Endothelial cell (in vitro differentiated cells): ENCODE results near the gene BSN. TPM values are rescaled to one million over a fixed set of nuclear protein-coding genes. Genes with fewer than 3 reads are reported as not detected.

Experiments used
- DNase-seq: peaks from one replicate; pipeline ENCODE4 v3.0.0; 2021; ENCODE audit warnings: low spot score
- H3K27ac Mint-ChIP-seq: one replicate; pipeline ENCODE4 v1.8.0; 2021; ENCODE audit warnings: mixed read lengths, inconsistent platforms; ENCODE audit not compliant: unreplicated experiment
- H3K27me3 Mint-ChIP-seq: one replicate; pipeline ENCODE4 v1.8.0; 2021; ENCODE audit warnings: mild to moderate bottlenecking, moderate library complexity, mixed read lengths, inconsistent platforms; ENCODE audit not compliant: unreplicated experiment
- H3K36me3 Mint-ChIP-seq: one replicate; pipeline ENCODE4 v1.8.0; 2021; ENCODE audit warnings: mild to moderate bottlenecking, low read depth, mixed read lengths, inconsistent platforms; ENCODE audit not compliant: unreplicated experiment
- H3K4me1 Mint-ChIP-seq: one replicate; pipeline ENCODE4 v1.8.0; 2021; ENCODE audit warnings: mild to moderate bottlenecking, mixed read lengths, inconsistent platforms; ENCODE audit not compliant: unreplicated experiment
- H3K4me3 Mint-ChIP-seq: one replicate; pipeline ENCODE4 v1.8.0; 2021; ENCODE audit warnings: mild to moderate bottlenecking, mixed read lengths, inconsistent platforms; ENCODE audit not compliant: unreplicated experiment
- H3K9me3 Mint-ChIP-seq: one replicate; pipeline ENCODE4 v1.8.0; 2021; ENCODE audit warnings: mixed read lengths, inconsistent platforms; ENCODE audit not compliant: unreplicated experiment
- total RNA-seq: library from RNA; stranded (reverse); fragmentation: NEBNext Ultra II Directional; extraction: Animal tissue kit (Norgen Biotek cat#: 25700); gene quantifications from one replicate; pipeline ENCODE4 v1.2.1, GENCODE V29; 2021; ENCODE audit not compliant: unreplicated experiment
- TF ChIP-seq, protein P1 (sequence below): fragments of 200-600 bp; sonication (generic); IDR thresholded peaks from one replicate; pipeline ENCODE4 v1.5.0; 2021; ENCODE audit warnings: antibody characterized with exemption; ENCODE audit not compliant: unreplicated experiment

The BSN gene
- total RNA-seq, 1 donor from 2014 or later: 2.4 TPM

DNA sequence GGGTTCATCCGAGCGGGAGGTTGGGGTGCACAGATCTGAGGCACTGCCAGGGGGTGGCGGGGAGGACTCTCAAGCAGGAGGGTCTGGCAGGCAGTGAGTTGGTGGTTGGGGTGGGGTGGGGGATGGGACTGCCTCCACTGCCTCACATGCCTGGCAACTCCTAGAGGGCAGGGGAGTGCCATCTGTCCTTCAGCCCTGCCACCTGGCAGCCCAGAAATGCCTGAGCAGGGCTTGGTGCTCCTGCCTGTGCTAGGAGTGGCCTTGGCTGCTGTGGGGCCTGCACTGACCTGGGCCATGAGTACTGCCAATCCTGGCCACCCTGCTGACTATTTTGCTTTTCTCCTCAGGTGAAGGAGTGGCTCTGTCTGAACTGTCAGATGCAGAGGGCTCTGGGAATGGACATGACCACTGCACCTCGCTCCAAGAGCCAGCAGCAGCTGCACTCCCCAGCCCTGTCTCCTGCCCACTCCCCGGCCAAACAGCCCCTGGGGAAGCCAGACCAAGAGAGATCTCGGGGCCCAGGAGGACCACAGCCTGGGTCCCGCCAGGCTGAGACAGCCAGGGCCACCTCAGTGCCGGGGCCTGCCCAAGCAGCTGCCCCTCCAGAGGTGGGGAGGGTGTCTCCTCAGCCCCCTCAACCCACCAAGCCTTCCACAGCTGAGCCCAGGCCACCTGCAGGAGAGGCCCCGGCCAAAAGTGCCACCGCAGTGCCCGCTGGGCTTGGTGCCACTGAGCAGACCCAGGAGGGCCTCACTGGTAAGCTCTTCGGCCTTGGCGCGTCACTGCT is 87.8 kb downstream of the BSN start:
- Mint-ChIP-seq H3K4me3 (no peak overlapping the region), H3K4me1 (peaks cover under 1% of the 10 kb centered on the region), H3K9me3 (no peaks in the 10 kb centered on the region), H3K36me3 (no peaks in the 10 kb centered on the region), H3K27me3 (peaks cover 5% of the 10 kb centered on the region), H3K27ac (no peak overlapping the region)
- TF ChIP-seq, protein P1, sequence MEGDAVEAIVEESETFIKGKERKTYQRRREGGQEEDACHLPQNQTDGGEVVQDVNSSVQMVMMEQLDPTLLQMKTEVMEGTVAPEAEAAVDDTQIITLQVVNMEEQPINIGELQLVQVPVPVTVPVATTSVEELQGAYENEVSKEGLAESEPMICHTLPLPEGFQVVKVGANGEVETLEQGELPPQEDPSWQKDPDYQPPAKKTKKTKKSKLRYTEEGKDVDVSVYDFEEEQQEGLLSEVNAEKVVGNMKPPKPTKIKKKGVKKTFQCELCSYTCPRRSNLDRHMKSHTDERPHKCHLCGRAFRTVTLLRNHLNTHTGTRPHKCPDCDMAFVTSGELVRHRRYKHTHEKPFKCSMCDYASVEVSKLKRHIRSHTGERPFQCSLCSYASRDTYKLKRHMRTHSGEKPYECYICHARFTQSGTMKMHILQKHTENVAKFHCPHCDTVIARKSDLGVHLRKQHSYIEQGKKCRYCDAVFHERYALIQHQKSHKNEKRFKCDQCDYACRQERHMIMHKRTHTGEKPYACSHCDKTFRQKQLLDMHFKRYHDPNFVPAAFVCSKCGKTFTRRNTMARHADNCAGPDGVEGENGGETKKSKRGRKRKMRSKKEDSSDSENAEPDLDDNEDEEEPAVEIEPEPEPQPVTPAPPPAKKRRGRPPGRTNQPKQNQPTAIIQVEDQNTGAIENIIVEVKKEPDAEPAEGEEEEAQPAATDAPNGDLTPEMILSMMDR: no peak
- DNase-seq: no peak

DNA sequence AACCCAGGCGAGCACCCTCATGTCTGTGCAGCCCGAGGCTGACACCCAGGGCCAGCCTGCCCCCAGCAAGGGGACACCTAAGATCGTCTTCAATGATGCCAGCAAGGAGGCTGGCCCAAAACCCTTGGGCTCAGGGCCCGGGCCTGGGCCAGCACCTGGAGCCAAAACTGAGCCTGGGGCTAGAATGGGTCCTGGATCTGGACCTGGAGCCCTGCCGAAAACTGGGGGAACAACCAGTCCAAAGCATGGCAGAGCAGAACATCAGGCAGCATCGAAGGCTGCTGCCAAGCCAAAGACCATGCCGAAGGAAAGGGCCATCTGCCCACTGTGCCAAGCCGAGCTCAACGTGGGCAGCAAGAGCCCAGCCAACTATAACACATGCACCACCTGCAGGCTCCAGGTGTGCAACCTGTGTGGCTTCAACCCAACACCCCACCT is 88.5 kb downstream of the BSN start:
- Mint-ChIP-seq H3K9me3 (no peaks in the 10 kb centered on the region), H3K4me3 (no peak overlapping the region), H3K27me3 (peaks cover 5% of the 10 kb centered on the region), H3K27ac (no peak overlapping the region), H3K4me1 (peaks cover 5% of the 10 kb centered on the region), H3K36me3 (no peaks in the 10 kb centered on the region)
- DNase-seq: no peak
- TF ChIP-seq, protein P1: no peak

DNA sequence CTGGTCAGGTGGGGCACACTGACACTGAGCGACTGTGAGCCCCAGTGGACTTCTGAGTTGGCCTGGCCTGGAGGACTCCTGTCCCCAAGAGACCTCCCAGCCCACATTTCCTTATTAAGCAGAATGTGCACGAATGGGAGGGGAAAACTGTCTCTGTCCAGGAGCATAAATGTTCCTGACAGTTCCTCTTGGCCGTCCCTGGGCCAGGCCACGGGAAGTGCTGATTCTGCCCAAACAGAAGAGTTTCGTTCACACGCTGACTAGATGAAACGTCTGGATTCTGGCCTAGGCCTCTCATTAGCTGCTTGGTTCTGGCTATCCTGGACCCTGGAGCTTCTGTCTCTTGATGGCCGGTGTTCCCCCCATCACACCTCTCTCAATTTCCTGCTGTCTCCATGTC is 90.4 kb downstream of the BSN start:
- Mint-ChIP-seq H3K36me3 (no peaks in the 10 kb centered on the region), H3K27ac (no peak overlapping the region), H3K4me1 (peaks cover 7% of the 10 kb centered on the region), H3K4me3 (no peak overlapping the region), H3K27me3 (peaks cover 5% of the 10 kb centered on the region), H3K9me3 (no peaks in the 10 kb centered on the region)
- DNase-seq: no peak
- TF ChIP-seq, protein P1: no peak

DNA sequence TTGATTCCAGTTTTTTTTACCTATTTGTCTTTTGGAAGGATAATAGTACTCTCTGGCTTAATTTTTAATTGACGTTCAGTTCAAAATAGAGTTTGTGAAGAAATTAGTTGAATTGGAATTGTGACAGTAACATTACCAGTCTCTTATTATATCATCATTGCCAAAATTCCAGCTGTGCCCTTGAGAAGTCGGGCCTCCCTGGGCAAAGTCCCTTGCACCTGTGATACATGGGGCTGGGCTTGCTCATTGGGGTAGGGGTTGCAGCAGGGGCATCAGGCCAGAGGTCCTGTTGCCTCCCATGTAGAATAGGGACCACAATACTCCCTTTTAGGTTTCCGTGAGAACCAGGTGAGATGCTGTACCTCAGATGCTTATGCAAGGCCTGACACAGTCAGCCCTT is 92.0 kb downstream of the BSN start:
- no peak overlapping the region for H3K27ac Mint-ChIP-seq

DNA sequence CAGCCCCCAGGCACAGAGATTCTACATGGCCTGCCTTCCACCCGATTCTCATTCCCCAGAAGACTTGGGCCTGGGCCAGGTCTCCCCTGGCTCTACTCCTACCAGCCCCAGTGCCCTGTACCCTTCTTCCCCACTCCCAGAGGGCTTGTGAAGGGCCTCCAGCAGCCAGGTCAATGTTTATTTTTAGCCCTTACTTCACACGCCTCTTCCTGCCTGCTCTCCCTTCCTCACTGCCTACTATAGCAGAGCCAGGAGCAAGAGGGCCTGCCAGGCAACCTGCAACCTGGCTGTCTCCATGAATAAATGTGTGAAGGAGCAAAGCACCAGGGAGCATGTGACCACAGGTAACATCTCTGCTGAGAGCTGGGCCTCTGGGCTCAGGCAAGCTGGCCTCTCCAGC is 93.5 kb downstream of the BSN start:
- TF ChIP-seq, protein P1: no peak
- peaks cover 7% of the 10 kb centered on the region for H3K4me1 Mint-ChIP-seq
- peaks cover 5% of the 10 kb centered on the region for H3K27me3 Mint-ChIP-seq
- no peak overlapping the region for H3K4me3 Mint-ChIP-seq
- no peaks in the 10 kb centered on the region for H3K36me3 Mint-ChIP-seq
- no peak overlapping the region for H3K27ac Mint-ChIP-seq
- H3K9me3 Mint-ChIP-seq: no peaks in the 10 kb centered on the region
- DNase-seq: no peak

More for the DNA sequence above, 92.0 kb downstream of the BSN start:
- peaks cover 5% of the 10 kb centered on the region for H3K27me3 Mint-ChIP-seq
- H3K4me1 Mint-ChIP-seq: peaks cover 7% of the 10 kb centered on the region
- TF ChIP-seq, protein P1: no peak
- no peak for DNase-seq
- no peaks in the 10 kb centered on the region for H3K9me3 Mint-ChIP-seq
- H3K36me3 Mint-ChIP-seq: no peaks in the 10 kb centered on the region
- no peak overlapping the region for H3K4me3 Mint-ChIP-seq
